Measurements from ENCODE around the gene CHRNA9.
"Not testable (repeated sequence)": the region's sequence is repeated elsewhere in the genome, so short reads cannot be mapped to it uniquely, and the experiment has no call there.

CHRNA9 gene

GRCh38 chr4:40392241-40392640, 57.1 kb downstream of the CHRNA9 start:
- DNase-seq = not testable (repeated sequence)

- DNase-seq = no peak
Measured at GRCh38 chr4:40394236-40394635, 59.1 kb downstream of the CHRNA9 start.

GRCh38 chr4:40395166-40395900, 60.2 kb downstream of the CHRNA9 start:
- DNase-seq = no peak

GRCh38 chr4:40395908-40396793, 61.0 kb downstream of the CHRNA9 start:
- DNase-seq = no peak

- no peak for DNase-seq
Measured at GRCh38 chr4:40399578-40399977, 64.4 kb downstream of the CHRNA9 start.

GRCh38 chr4:40401096-40401495, 66.0 kb downstream of the CHRNA9 start:
- DNase-seq = no peak

GRCh38 chr4:40401631-40402030, 66.5 kb downstream of the CHRNA9 start:
- no peak for DNase-seq

- no peak for DNase-seq
Measured at GRCh38 chr4:40402556-40402955, 67.4 kb downstream of the CHRNA9 start.

- DNase-seq = no peak
Measured at GRCh38 chr4:40403081-40403480, 67.9 kb downstream of the CHRNA9 start.

All from bone marrow (tissue), 2 donors.